Neural cell (in vitro differentiated cells): ENCODE data around the gene ZNF578.

Experiments used
- CTCF ChIP-seq: fragments of 450-650 bp; IDR thresholded peaks from 2 replicates; pipeline ENCODE4 v1.5.1; 2014; ENCODE audit warnings: antibody characterized with exemption, mild to moderate bottlenecking, moderate library complexity; ENCODE audit not compliant: poor library complexity, severe bottlenecking
- EP300 ChIP-seq: fragments of 450-650 bp; conservative IDR thresholded peaks from 2 replicates; pipeline ENCODE4 v1.6.1; 2014; ENCODE audit warnings: antibody characterized with exemption, mild to moderate bottlenecking, moderate library complexity; ENCODE audit not compliant: poor library complexity, severe bottlenecking
- EZH2 ChIP-seq: fragments of 200-600, 300-800 bp; shearing (Covaris generic), sonication (generic); IDR thresholded peaks from 2 replicates; pipeline ENCODE4 v1.6.1; 2014; ENCODE audit warnings: antibody characterized with exemption, low read length, borderline replicate concordance, mild to moderate bottlenecking; ENCODE audit not compliant: insufficient read depth, poor library complexity, severe bottlenecking
- POLR2AphosphoS5 ChIP-seq: IDR thresholded peaks from 2 replicates; pipeline ENCODE4 v1.6.1; 2012
- RAD21 ChIP-seq: fragments of 450-650 bp; conservative IDR thresholded peaks from 2 replicates; pipeline ENCODE4 v1.6.1; 2014; ENCODE audit warnings: antibody characterized with exemption, mild to moderate bottlenecking, moderate library complexity
- REST ChIP-seq: IDR thresholded peaks from 2 replicates; pipeline ENCODE4 v1.6.1; 2012; ENCODE audit warnings: borderline replicate concordance
- SMC3 ChIP-seq: fragments of 450-650 bp; conservative IDR thresholded peaks from 2 replicates; pipeline ENCODE4 v1.6.1; 2014; ENCODE audit warnings: antibody characterized with exemption, mild to moderate bottlenecking, moderate library complexity; ENCODE audit not compliant: poor library complexity
- TAF1 ChIP-seq: IDR thresholded peaks from 2 replicates; pipeline ENCODE4 v1.6.1; 2012; ENCODE audit warnings: low read depth

- TF ChIP-seq CTCF (no peak), EZH2 (no peak), REST (no peak), EP300 (no peak), POLR2AphosphoS5 (no peak), RAD21 (no peak), SMC3 (no peak), TAF1 (no peak)
Measured at GRCh38 chr19:52542984-52543664, 89.8 kb downstream of the ZNF578 start.
